GM21515 (cell line): ENCODE data around the gene OTOR.

ENCODE experiments used
- ATAC-seq: cut with Tn5 transposase; IDR thresholded peaks from one replicate; pipeline ENCODE4 v1.9.1; 2021; ENCODE audit not compliant: unreplicated experiment

Gene OTOR

GRCh38 chr20:16747291-16747811 is 807 bp upstream of the OTOR start:
- ATAC-seq = no peak

- ATAC-seq = no peak
Measured at GRCh38 chr20:16749573-16749972, 1.4 kb downstream of the OTOR start.

GRCh38 chr20:16752082-16752481 is 3.9 kb downstream of the OTOR start:
- ATAC-seq = no peak

- no peak for ATAC-seq
Measured at GRCh38 chr20:16752901-16753300, 4.7 kb downstream of the OTOR start.

GRCh38 chr20:16758454-16759180 is 10.5 kb downstream of the OTOR start:
- no peak for ATAC-seq

GRCh38 chr20:16759181-16759563 is 11.0 kb downstream of the OTOR start:
- ATAC-seq = no peak

GRCh38 chr20:16760431-16761304 is 12.5 kb downstream of the OTOR start:
- no peak for ATAC-seq

GRCh38 chr20:16761305-16761829 is 13.2 kb downstream of the OTOR start:
- ATAC-seq = no peak

- no peak for ATAC-seq
Measured at GRCh38 chr20:16764560-16764959, 16.4 kb downstream of the OTOR start.

- no peak for ATAC-seq
Measured at GRCh38 chr20:16771213-16771612, 23.1 kb downstream of the OTOR start.

GRCh38 chr20:16775961-16776360 is 27.8 kb downstream of the OTOR start:
- no peak for ATAC-seq

- ATAC-seq = no peak
Measured at GRCh38 chr20:16777126-16777525, 29.0 kb downstream of the OTOR start.

- no peak for ATAC-seq
Measured at GRCh38 chr20:16778159-16778558, 30.0 kb downstream of the OTOR start.

GRCh38 chr20:16781496-16781895 is 33.3 kb downstream of the OTOR start:
- ATAC-seq = no peak

GRCh38 chr20:16785226-16785625 is 37.1 kb downstream of the OTOR start:
- no peak for ATAC-seq
